GM04503 (cell line): ENCODE measurements around the gene XRCC2.
"Not testable (repeated sequence)": the region's sequence is repeated elsewhere in the genome, so short reads cannot be mapped to it uniquely, and the experiment has no call there.

Experiments used
- DNase-seq: peaks from one replicate; pipeline ENCODE4 v3.0.0-alpha.2; 2012; ENCODE audit warnings: low read depth

Gene XRCC2

DNA sequence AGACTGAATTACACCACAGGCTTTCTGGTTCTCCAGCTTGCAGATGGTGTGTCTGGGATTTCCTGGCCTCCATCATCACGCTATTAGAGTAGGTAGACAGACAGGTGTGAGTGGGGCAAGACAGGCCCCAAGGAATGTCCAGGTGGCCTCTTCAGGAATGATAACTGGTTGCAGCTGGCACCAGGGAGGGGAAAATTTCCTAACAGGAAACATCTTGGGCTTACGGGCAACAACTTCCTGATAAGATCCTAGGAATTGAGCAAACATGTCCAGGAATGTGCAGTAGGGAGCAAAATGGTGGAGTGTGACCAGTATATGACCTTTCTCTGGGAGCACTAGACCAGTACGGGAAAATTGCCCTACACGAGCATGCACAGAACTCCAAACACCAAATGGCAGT is 11.3 kb downstream of the XRCC2 start:
- no peak for DNase-seq

DNA sequence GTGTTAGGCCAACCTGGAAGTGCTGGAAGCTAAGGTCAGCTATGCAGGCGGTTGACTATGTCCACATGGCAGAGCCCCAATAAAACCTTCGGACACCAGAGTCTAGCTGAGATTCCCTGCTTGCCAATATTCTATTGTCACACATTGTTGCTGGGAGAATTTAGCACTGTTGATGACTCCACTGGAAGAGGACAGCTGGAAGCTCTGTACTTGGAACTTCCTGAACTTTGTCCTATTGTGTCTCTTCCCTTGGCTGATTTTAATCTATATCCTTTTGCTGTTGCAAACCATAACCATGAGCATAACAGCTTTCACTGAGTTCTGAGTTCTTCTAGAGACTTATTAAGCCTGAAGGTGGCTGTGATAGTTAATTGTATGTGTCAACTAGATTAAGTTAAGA is 12.0 kb downstream of the XRCC2 start:
- DNase-seq: no peak

DNA sequence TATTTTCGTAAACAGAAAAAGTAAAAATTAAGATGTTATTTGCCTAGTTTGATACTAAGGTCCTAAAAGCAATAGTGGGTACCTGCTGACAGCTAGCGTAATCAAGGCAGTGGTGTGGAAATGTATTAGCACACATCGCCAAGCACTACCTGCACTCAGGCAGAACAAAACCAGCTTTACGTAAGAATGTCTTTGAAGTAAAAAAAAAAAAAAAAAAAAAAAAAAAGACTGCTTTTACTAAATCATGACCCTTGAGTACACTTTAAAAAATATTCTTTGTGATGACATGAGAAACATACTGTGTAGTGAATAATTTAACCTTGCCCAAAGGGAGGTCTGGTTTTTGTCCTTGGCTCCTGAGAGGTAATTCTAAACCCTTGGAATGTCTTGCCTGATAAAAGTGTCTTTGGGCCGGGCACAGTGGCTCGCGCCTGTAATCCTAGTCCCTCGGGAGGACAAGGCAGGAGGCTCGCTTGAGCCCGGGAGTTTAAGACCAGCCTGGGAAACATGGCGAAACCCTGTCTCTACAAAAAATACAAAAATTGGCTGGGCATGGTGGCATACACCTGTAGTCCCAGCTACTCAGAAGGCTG is 12.7 kb downstream of the XRCC2 start:
- DNase-seq: no peak

DNA sequence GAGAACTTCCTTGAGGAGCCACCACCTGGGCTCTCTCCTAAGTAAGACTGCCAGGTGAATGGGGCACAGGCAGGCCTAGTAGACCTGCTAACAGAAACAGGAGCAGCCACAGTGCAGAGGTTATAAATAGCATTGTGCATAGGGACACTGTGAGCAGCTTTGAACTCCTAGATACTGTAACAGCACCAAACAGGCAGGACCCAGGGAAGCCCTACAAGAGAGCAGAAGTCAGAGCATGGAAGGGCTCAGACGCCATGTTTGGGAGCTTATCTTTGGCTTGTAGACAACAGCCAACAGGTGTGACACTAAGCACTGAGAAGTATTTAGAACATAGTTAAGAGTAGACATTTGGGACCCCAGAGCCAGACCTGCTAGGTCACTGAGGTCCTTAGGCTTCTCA is 14.5 kb downstream of the XRCC2 start:
- DNase-seq: no peak

DNA sequence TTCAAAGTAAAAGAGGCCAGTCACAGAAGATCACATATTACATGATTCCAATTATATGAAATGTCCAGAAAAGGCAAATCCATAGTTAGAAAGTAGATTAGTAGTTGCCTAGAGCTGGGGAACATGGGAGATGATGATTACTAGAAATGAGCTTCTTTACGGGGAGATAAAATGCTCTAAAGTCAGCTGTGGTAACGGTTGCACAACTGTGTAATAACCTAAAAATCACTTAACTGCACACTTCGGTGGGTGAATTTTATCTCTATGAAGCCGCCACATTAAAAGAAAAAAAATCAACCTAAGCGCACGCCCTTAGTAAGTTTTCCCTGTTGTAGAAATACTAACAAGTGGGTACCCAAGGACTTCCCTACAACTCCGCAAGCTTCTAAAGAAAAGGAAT is 15.9 kb downstream of the XRCC2 start:
- no peak for DNase-seq

DNA sequence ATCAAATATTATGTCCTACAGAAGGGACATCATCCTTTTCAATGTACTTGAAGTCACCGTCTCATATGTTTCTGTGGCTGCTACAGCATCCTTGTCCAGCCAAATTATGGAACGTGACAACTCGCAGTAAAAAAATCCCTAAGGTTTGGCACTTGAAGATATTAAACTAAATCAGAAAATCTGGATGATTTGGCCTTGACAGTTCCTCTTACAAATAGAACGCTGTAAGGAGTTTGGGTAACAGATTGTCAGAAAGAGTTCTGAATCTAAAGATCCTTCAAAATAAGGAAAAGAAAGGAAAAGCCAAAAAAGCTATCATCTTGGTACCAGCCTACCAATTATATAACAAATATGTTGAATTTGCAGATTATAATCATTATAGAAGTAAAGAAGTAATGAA is 21.0 kb downstream of the XRCC2 start:
- DNase-seq: no peak

DNA sequence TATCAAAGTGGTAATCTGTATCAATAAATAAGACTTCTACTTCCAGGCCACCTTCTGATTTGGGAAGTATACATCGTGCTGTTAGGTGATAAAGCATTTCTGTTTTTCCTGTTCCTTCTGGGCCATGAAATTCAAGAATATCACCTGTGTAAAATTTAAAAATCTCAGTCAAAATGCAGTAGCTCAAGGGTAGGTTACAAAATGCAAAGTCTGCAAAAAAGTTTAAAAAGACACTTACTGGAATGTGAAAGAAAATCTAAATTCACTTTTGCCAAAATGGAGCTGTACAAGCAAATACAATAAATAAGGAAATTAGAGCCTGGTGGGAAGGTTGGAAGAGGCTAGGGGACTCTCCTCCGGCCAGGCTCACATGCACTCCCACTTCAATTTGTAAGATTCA is 26.7 kb downstream of the XRCC2 start:
- DNase-seq: no peak

DNA sequence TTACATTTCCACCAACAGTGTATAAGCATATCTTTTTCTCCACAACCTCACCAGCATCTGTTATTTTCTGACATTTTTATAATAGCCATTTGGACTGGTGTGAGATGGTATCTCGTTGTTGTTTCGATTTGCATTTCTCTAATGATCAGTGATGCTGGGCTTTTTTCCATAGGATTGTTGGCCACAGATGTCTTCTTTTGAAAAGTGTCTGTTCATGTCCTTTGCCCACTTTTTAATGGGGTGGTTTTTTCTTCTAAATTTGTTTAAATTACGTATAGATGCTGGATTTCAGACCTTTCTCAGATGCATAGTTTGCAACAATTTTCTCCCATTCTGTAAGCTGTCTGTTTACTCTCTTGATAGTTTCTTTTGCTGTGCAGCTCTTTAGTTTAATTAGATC is 28.9 kb downstream of the XRCC2 start:
- DNase-seq: no peak

DNA sequence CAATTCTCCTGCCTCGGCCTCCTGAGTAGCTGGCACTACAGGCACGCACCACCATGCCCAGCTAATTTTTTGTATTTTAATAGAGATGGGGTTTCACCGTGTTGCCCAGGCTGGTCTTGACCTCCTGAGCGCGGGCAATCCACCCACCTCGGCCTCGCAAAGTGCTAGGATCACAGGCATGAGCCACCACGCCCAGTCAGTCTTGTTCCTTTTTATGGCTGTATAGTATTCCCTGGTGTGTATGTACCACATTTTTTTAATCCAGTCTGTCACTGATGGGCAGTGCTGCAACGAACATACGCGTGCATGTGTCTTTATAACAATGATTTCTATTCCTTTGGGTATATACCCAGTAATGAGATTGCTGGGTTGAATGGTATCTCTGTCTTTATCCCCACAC is 29.4 kb downstream of the XRCC2 start:
- not testable (repeated sequence) for DNase-seq

DNA sequence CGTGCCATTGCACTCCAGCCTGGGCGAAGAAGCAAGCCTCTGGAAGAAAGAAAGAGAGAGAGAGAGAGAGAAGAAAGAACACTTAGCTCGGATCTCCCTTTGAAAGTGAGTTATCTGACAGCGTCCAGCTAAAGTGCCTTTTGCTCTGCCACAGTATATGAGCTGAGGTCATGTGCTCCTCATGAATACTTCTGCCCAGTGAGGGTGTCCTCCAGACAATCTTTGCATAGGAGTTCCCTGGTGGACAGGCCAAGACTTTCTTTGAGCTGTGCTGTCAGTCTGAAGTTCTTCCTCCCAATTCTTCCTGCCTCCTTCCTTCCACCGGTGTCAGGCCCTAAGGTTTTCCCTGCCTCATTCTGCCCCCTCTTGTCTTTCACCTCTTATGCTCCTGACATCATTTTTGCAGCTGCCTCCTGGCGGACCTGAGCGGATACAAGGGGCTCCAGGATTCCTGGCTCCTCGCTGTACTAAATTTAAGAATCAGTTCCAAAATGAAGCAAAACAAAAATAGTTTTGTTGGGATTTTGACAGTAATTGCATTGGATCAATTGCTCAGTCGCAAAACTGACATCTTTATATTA is 31.9 kb downstream of the XRCC2 start:
- no peak for DNase-seq

DNA sequence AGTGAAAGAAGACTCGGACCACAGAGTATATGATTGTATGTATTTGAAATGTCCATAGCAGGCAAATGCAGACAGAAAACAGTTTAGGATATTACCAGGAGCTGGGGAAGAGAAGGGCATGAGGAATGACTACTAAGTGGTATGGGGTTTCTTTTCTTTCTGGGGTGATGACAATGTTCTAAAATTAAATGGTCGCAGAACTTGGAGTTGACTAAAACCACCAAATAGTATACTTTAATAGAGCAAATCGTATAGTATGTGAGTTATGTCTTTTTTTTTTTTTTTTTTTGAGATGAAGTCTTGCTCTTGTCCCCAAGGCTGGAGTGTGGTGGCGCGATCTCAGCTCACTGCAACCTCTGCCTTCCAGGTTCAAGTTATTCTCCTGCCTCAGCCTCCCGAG is 34.6 kb downstream of the XRCC2 start:
- DNase-seq: no peak

DNA sequence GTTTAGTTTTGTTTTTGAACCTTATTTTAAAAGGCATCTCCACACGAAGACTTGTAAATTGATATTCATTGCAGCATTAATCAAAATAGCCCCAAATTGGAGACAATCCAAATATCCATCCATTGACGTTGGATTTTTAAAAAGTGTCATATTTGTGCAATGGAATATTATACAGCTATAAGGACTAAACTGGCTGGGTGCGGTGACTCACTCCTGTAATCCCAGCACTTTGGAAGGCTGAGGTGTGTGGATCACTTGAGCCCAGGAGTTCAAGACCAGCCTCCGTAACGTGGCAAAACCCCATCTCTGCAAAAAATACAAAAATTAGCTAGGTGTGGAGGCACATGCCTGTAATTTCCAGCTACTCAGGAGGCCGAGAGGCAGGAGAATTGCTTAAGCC is 35.1 kb downstream of the XRCC2 start:
- no peak for DNase-seq

DNA sequence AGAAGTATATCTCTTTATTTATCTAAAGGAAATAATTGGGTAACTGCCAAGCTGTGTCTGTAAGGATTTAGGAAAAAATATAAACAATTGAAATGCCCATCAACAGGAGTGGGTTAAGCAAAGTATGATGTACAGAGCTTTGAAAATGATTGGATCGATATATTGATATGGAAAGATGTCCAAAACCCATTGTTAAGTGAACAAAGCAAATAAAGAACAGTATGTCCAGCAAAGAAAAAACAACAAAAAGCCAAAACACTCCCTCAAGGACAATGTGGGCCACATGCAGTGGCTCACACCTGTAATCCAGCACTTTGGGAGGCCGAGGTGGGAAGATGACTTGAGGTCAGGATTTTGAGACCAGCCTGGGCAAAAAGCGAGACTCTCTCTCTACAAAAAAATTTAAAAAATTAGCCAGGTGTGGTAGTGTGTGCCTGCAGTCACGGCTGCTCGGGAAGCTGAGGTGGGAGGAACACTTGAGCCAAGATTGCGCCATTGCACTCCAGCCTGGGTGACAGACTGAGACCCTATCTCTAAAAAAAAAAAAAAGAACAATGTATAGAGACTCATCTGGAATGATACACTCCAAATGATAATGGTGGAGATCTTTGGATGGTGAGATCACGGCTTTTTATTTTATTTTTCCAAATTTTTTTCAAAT is 37.9 kb downstream of the XRCC2 start:
- no peak for DNase-seq

DNA sequence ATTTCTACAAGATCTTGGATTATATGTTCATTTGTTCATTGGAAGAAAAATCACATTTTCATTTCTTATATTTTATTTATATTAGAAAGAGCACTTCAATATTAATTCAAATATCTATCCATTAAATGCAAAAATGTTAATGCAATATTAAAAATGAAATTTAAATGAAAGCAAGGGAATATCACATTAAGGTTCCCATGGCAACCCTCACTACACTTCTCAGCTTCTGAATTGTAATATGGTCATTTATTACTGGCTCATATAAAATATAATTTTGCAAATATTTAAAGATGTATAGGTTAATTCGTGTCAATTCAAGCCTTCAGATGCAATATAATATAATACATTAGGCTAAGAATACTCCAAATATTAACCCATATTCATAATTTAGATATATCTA is 38.8 kb downstream of the XRCC2 start:
- DNase-seq: no peak

DNA sequence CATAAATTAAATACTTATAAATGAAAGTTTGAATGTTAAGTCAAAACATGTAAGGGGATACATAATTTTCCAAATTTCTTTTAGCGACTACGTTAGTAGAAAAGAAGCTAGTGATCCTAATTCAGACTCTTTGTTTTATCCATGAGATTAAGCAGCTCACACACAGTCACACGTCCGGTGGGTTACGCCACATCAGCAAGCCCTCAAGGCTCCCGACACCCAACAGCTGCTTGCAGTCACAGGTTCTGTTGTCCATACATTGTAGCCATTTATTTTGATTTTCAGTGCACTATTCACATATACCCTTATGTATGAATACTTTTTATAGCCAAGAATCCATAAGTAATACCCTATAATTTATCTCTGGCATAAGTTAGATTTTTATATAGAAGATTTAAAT is 39.5 kb downstream of the XRCC2 start:
- no peak for DNase-seq

DNA sequence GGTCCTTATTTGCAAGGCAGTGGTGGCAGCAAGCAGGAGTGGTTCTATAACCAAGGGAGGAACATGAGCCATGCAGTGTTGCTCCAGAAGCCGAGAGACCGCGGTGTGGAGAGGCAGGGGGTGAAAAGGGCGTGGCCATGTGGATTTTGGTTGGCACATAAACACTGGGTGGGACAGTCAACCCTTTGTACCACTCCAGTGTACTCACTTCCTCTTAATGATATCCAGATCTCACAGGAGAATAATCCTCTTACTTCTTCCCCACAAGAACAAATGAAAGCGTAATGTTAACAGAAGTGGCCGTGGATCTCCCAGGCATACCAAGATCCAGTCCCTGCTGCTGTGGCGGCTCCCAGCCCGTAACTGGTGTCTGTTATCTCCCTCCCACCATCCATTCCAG is 42.4 kb downstream of the XRCC2 start:
- DNase-seq: no peak

DNA sequence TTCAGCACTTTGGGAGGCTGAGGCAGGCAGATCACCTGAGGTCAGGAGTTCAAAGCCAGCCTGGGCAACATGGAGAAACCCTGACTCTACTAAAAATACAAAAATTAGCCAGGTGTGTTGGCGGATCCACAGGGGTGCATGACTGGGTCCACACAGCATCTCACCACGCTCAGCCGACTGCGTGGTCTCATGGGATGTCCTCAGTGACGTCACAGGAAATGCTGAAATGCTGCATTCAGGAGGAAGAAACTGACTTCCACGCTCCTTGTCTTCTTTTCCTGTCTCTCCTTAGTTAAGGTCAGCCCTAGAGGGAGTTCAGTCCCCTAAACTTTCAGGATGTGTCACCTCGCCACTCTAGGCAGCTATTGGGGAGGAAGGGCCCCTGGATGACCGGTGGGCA is 42.9 kb downstream of the XRCC2 start:
- no peak for DNase-seq

DNA sequence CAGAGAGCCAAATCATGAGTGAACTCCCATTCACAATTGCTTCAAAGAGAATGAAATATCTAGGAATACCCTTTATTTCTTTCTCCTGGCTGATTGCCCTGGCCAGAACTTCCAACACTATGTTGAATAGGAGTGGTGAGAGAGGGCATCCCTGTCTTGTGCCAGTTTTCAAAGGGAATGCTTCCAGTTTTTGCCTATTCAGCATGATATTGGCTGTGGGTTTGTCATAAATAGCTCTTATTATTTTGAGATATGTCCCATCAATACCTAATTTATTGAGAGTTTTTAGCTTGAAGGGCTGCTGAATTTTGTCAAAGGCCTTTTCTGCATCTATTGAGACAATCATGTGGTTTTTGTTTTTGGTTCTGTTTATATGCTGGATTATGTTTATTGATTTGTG is 47.2 kb downstream of the XRCC2 start:
- not testable (repeated sequence) for DNase-seq

DNA sequence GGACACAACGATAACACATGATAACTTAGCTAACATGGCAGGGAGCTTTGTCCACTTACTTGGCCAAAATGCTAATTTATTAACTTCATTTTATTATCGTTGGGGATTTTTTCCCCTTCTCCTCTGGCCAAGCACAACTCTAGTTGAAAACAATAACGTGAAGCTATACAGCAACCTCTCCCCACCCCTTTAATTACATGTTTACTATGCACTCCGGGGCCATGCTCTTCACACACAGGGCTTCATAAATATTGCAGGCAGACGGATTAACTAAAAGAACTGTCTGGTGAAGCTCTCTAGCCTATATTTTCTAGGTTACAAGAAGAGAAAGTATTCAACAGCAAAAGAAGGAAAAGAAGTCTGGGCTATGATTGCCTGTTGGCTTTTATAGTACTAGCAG is 51.7 kb downstream of the XRCC2 start:
- no peak for DNase-seq

DNA sequence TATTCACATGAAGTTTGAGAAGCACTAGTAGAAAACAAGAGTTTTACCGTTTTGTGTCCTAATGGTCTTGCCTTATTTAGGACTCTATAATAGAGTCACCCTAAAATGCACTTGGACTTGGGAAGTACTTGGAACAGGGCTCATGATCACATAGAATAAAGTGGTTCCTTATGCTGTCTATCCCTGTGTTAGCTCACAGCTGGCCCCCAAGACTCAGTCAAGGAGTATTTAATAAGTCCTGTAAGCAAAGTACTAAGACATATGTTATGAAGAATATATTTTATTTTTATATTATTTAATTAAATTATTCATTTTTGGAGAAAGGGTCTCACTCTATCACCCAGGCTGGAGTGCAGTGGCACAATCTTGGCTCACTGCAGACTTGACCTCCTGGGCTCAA is 54.5 kb downstream of the XRCC2 start:
- no peak for DNase-seq

DNA sequence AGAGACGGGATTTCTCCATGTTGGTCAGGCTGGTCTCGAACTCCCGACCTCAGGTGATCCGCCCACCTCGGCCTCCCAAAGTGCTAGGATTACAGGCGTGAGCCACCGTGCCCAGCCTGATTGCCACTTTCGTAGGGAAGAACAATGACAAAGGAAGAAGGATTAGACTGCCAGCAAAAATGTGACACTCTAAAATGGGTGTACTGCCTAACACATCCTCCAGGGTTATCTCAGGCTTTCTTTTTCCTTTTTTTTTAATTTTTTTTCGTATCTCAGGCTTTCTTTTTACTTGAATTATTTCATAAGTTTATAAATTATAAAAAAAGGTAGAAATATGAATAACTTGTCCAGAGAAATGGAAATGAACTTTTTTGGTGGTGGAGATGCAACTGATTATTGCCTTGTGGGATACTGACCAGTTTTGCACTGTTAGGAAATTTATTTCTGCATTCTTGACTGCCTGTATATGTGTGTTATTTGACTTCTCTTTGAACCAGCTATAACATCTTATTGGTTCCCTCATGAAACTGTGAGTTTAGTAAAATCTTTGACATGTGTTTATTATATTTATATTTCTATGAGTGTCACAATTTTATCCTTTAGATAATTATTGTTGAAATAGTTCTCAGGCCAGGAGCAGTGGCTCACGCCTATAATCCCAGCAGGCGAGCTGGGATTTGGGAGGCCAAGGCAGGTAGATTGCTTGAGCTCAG is 56.8 kb downstream of the XRCC2 start:
- no peak for DNase-seq

DNA sequence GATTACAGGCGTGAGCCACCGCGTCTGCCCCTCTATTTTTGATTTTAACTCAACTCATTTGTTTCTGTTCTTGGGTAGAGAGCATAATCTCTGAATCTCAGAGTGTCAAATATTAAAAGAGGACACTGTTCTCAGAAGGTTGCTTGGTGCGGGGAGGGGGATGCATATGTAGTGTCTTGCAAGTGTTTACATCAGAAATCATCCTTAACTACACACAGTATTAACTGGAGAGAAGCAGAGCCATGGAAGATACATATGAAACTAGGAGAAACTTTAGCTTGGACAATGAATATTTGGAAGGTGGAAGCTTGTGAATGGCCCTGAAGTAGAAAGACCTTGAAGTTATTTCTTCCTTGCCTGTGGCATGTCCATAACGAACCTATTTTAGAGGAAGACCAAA is 57.5 kb downstream of the XRCC2 start:
- DNase-seq: no peak

DNA sequence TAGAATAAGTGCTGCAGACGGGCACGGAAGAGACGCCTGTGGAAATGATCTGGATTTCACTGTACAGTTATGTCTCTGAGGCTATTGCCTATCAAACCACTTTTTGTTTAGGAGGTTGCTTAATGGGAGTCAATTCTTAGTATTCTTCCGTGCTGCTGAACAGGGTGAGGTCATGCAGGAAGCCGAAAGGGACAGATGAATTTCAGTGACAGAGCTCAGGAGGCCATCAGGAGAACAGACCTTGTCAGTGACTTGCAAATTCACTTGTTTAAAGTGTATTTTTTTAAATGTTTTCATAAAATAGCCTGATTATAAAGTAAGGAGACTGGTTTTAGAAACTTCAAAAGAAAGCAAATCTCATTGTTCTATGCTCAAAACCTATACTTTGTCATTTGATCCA is 58.9 kb downstream of the XRCC2 start:
- DNase-seq: no peak
